GM12878 (cell line): ENCODE measurements around the gene DLG2. TPM values are rescaled to one million over a fixed set of nuclear protein-coding genes. Genes with fewer than 3 reads are reported as not detected.

ENCODE experiments used
- ATAC-seq: fragments of 200-7000 bp; cut with Tn5 transposase; 3 replicates; pipeline ENCODE4 v1.9.1; 2020; ENCODE audit warnings: mild to moderate bottlenecking, moderate library complexity
- BruUV-seq: library from RNA; stranded (reverse); fragments of 400-500 nt; replicated peaks from 2 replicates; lab custom pipeline; 2021; lab: Mats Ljungman, UMichigan
- CTCF ChIA-PET: fragments of 300-600 bp; sonication (Branson Sonifier 250); formaldehyde crosslinking; extraction: SDS; loops from one replicate; lab custom pipeline; 2021; ENCODE audit warnings: inconsistent platforms; lab: Yijun Ruan, JAX
- POLR2A ChIA-PET: fragments of 350-600 bp; formaldehyde crosslinking; extraction: SDS; loops from one replicate; lab custom pipeline; 2021; ENCODE audit warnings: inconsistent platforms; lab: Charles Lee
- RAD21 ChIA-PET: fragments of 300-600 bp; sonication (Branson Sonifier 250); formaldehyde crosslinking; loops from one replicate; lab custom pipeline; 2023; ENCODE audit warnings: antibody characterized with exemption; ENCODE audit not compliant: unreplicated experiment; lab: Charles Lee
- SMC1A ChIA-PET: fragments of 300-600 bp; sonication (Branson Sonifier 250); formaldehyde crosslinking; loops from one replicate; lab custom pipeline; 2023; ENCODE audit not compliant: unreplicated experiment, uncharacterized antibody; lab: Charles Lee
- DNase-seq: peaks from one replicate; pipeline ENCODE4 v3.0.0-alpha.2; 2011; ENCODE audit warnings: low read depth, low spot score
- FAIRE-seq: peaks from 3 replicates; lab custom pipeline; 2011; peaks lifted over from hg19 to GRCh38; lab: Jason Lieb, UNC
- H2AFZ ChIP-seq: 2 replicates; pipeline ENCODE4 v1.6.0; 2011; ENCODE audit warnings: low read depth, low read length, control low read depth; ENCODE audit not compliant: control insufficient read depth
- H3K27ac ChIP-seq: 2 replicates; pipeline ENCODE4 v1.5.1; 2011; ENCODE audit warnings: control low read depth; ENCODE audit not compliant: control insufficient read depth, insufficient read depth
- H3K27me3 ChIP-seq, 2 experiments: replicated peaks in 1 of 2; 2 replicates each; pipeline versions ENCODE4 v1.6.0 to v1.6.1; 2011; ENCODE audit warnings: low read length in 1 of 2; ENCODE audit not compliant: control insufficient read depth in 2 of 2, insufficient read depth in 2 of 2
- H3K36me3 ChIP-seq, 2 experiments: 2 replicates each; pipeline ENCODE4 v1.5.1; 2011; ENCODE audit warnings: low read length in 1 of 2; ENCODE audit not compliant: control insufficient read depth in 2 of 2, insufficient read depth in 2 of 2
- H3K4me1 ChIP-seq: 2 replicates; pipeline ENCODE4 v1.6.1; 2011; ENCODE audit warnings: mild to moderate bottlenecking, low read length, moderate library complexity, mixed read lengths; ENCODE audit not compliant: control insufficient read depth, insufficient read depth
- H3K4me2 ChIP-seq: 2 replicates; pipeline ENCODE4 v1.6.0; 2011; ENCODE audit warnings: control low read depth; ENCODE audit not compliant: control insufficient read depth, insufficient read depth
- H3K4me3 ChIP-seq: fragments of 200-600 bp; sonication (generic); 2 replicates; pipeline ENCODE4 v1.5.1; 2016
- H3K79me2 ChIP-seq: 2 replicates; pipeline ENCODE4 v1.6.0; 2011; ENCODE audit warnings: low read length; ENCODE audit not compliant: control insufficient read depth, insufficient read depth
- H3K9ac ChIP-seq: 2 replicates; pipeline ENCODE4 v1.8.0; 2011; ENCODE audit warnings: low read length, control low read depth, mixed read lengths; ENCODE audit not compliant: control insufficient read depth, insufficient read depth
- H3K9me3 ChIP-seq: replicated peaks from 3 replicates; pipeline ENCODE4 v1.5.1; 2011; ENCODE audit warnings: mild to moderate bottlenecking, low read length; ENCODE audit not compliant: control insufficient read depth, insufficient read depth
- H4K20me1 ChIP-seq: 2 replicates; pipeline ENCODE4 v1.6.0; 2011; ENCODE audit not compliant: control insufficient read depth, insufficient read depth
- BCL11A ChIP-seq: IDR thresholded peaks from 2 replicates; pipeline ENCODE4 v1.6.1; 2011; ENCODE audit warnings: low read depth, low read length
- CBX5 ChIP-seq: sonication (generic); IDR thresholded peaks from 2 replicates; pipeline ENCODE4 v1.6.1; 2016; ENCODE audit warnings: low read depth, moderate library complexity, mild to moderate bottlenecking, inconsistent platforms
- ELK1 ChIP-seq: IDR thresholded peaks from 2 replicates; pipeline ENCODE4 v1.6.1; 2012; ENCODE audit warnings: low read depth, low read length, improper control_type of control experiment
- EP300 ChIP-seq, 2 experiments: fragments of 150-350 bp in 1 of 2; IDR thresholded peaks; 2 replicates each; pipeline ENCODE4 v1.6.1; 2011 to 2012; ENCODE audit warnings: low read depth in 2 of 2, low read length in 2 of 2, borderline replicate concordance in 1 of 2, improper control_type of control experiment in 1 of 2, inconsistent platforms in 1 of 2; ENCODE audit not compliant: control insufficient read depth in 1 of 2
- ESRRA ChIP-seq: IDR thresholded peaks from 2 replicates; pipeline ENCODE4 v1.6.1; 2012; ENCODE audit warnings: mild to moderate bottlenecking, low read length, improper control_type of control experiment
- HCFC1 ChIP-seq: fragments of 150-350 bp; IDR thresholded peaks from 2 replicates; pipeline ENCODE4 v1.6.1; 2014; ENCODE audit warnings: low read length
- JUNB ChIP-seq: IDR thresholded peaks from 2 replicates; pipeline ENCODE4 v1.6.1; 2016; ENCODE audit warnings: antibody characterized with exemption, mild to moderate bottlenecking
- KDM1A ChIP-seq: fragments of 200-600 bp; sonication (generic); IDR thresholded peaks from 2 replicates; pipeline ENCODE4 v1.6.1; 2016; ENCODE audit warnings: borderline replicate concordance
- MXI1 ChIP-seq: fragments of 150-350 bp; IDR thresholded peaks from 2 replicates; pipeline ENCODE4 v1.6.1; 2011; ENCODE audit warnings: low read depth, mild to moderate bottlenecking, inconsistent platforms, low read length, improper control_type of control experiment
- MYB ChIP-seq: fragments of 150-350 bp; IDR thresholded peaks from 2 replicates; pipeline ENCODE4 v1.6.1; 2014; ENCODE audit warnings: mild to moderate bottlenecking, low read depth, low read length, borderline replicate concordance
- MYC ChIP-seq: IDR thresholded peaks from 2 replicates; pipeline ENCODE4 v1.6.1; 2011; ENCODE audit warnings: mild to moderate bottlenecking, low read length, moderate library complexity, inconsistent platforms; ENCODE audit not compliant: insufficient read depth, insufficient replicate concordance, insufficient read length, severe bottlenecking
- NR2C1 ChIP-seq: fragments of 450-650 bp; IDR thresholded peaks from 2 replicates; pipeline ENCODE4 v1.6.1; 2017; ENCODE audit warnings: antibody characterized with exemption, mild to moderate bottlenecking, moderate library complexity
- PML ChIP-seq: IDR thresholded peaks from 2 replicates; pipeline ENCODE4 v1.6.1; 2012; ENCODE audit warnings: low read length, inconsistent platforms
- RELA ChIP-seq: fragments of 450-650 bp; IDR thresholded peaks from 2 replicates; pipeline ENCODE4 v1.8.0; 2014; ENCODE audit warnings: borderline replicate concordance; ENCODE audit not compliant: partially characterized antibody
- SIX5 ChIP-seq: IDR thresholded peaks from 2 replicates; pipeline ENCODE4 v1.6.1; 2011; ENCODE audit warnings: mild to moderate bottlenecking, low read depth, low read length, moderate library complexity; ENCODE audit not compliant: severe bottlenecking
- SMAD1 ChIP-seq: fragments of 450-650 bp; IDR thresholded peaks from 2 replicates; pipeline ENCODE4 v1.6.1; 2018; ENCODE audit warnings: mild to moderate bottlenecking, low read depth; ENCODE audit not compliant: partially characterized antibody
- SP1 ChIP-seq: IDR thresholded peaks from one replicate; pipeline ENCODE4 v1.6.1; 2011; ENCODE audit warnings: low read depth, low read length
- TCF3 ChIP-seq: IDR thresholded peaks from 2 replicates; pipeline ENCODE4 v1.6.1; 2012; ENCODE audit warnings: low read depth, mild to moderate bottlenecking, low read length, borderline replicate concordance; ENCODE audit not compliant: insufficient read depth
- WRNIP1 ChIP-seq: IDR thresholded peaks from 2 replicates; pipeline ENCODE4 v1.6.1; 2011; ENCODE audit warnings: low read depth, low read length, improper control_type of control experiment, borderline replicate concordance
- ZNF622 ChIP-seq: fragments of 450-650 bp; IDR thresholded peaks from 2 replicates; pipeline ENCODE4 v1.6.1; 2017; ENCODE audit warnings: mild to moderate bottlenecking, inconsistent platforms
- ZNF687 ChIP-seq: fragments of 450-650 bp; IDR thresholded peaks from 2 replicates; pipeline ENCODE4 v1.6.1; 2017; ENCODE audit warnings: mild to moderate bottlenecking, moderate library complexity
- ZZZ3 ChIP-seq: IDR thresholded peaks from 2 replicates; pipeline ENCODE4 v1.6.1; 2011; ENCODE audit warnings: low read depth; ENCODE audit not compliant: control insufficient read depth, insufficient read length
- WGBS: methylation state at CpG from one replicate; pipeline ENCODE4 v1.1.6; 2016; ENCODE audit warnings: low lambda C conversion rate; ENCODE audit not compliant: insufficient replicate concordance, insufficient coverage; ENCODE audit errors: missing lambda C conversion rate; 5-methylcytosine and 5-hydroxymethylcytosine counted together
- in situ Hi-C: fragments of 300-500 bp; cut with MboI; formaldehyde crosslinking; loops from 9 replicates; pipeline ENCODE4 v1.14.3; 2018; ENCODE audit warnings: mixed read lengths
- intact Hi-C: fragments of 100-400 bp; cut with micrococcal nuclease; formaldehyde crosslinking; loops from one replicate; pipeline ENCODE4 v1.14.2; 2022; ENCODE audit not compliant: unreplicated experiment
- polyA plus RNA-seq, 11 experiments: library from polyadenylated mRNA; depleted of rRNA in 4 of 11; unstranded in 6 of 11; stranded (reverse) in 5 of 11; fragments of >200 nt; fragmentation: Nextera tagmentation in 4 of 11; fragmentation: Illumina TruSeq in 1 of 11; extraction: Ambion mirVana in 4 of 11; extraction: Trizol in 1 of 11; gene quantifications; 1 replicate in 1 of 11; 2 replicates in 10 of 11; pipeline versions ENCODE4 v1.2.1 to v1.2.3, GENCODE V29; 2011 to 2016; ENCODE audit warnings: inconsistent platforms in 2 of 11, missing spikeins in 2 of 11, low read depth in 1 of 11
- total RNA-seq, 4 experiments: library from RNA; depleted of rRNA in 3 of 4; stranded (reverse); fragments of >200 nt in 3 of 4; fragmentation: Illumina TruSeq in 1 of 4; extraction: Trizol in 1 of 4; gene quantifications; 2 replicates each; pipeline versions ENCODE4 v1.2.1 to v1.2.3, GENCODE V29; 2013 to 2021

Gene DLG2
- total and polyA plus RNA-seq, 10 of the 15 experiments (the other 5 are each of a cell fraction or from before 2014, with no cell fraction given) = 0.09 to 0.98 (median 0.35) TPM

- TF ChIP-seq KDM1A = no peak
- TF ChIP-seq CBX5 = no peak
- no peak for TF ChIP-seq PML
Measured at GRCh38 chr11:85431319-85431718, 195.8 kb downstream of the DLG2 start (continued).

GRCh38 chr11:85423794-85424193 is 203.3 kb downstream of the DLG2 start:
- ATAC-seq (no peak), DNase-seq (no peak), FAIRE-seq (no peak)
- Histone ChIP-seq H3K4me1 (no peaks in the 10 kb centered on the region), H2AFZ (no peak overlapping the region), H3K36me3 (no peaks in the 10 kb centered on the region), H3K79me2 (no peaks in the 10 kb centered on the region), H3K9ac (no peak overlapping the region), H3K4me3 (no peak overlapping the region), H3K27me3 (no peaks in the 10 kb centered on the region), H3K9me3 (no peaks in the 10 kb centered on the region), H3K4me2 (no peak overlapping the region), H3K27ac (no peak overlapping the region), H4K20me1 (no peaks in the 10 kb centered on the region)
- WGBS = 0% methylated on average over 3 of the region's 3 CpGs
- RAD21 ChIA-PET = no interaction called here
- intact Hi-C loops = no loop called here
- SMC1A ChIA-PET = no interaction called here
- POLR2A ChIA-PET = no interaction called here
- CTCF ChIA-PET = no interaction called here
- in situ Hi-C loops = no loop called here
- no TSS peak for BruUV-seq
- TF ChIP-seq ZZZ3 = no peak
- TF ChIP-seq RELA = no peak
- TF ChIP-seq ESRRA = no peak
- no peak for TF ChIP-seq JUNB
- TF ChIP-seq SMAD1 = no peak
- TF ChIP-seq EP300 (IDR thresholded peaks at IDR 0.05; ENCODE audit: borderline replicate concordance in 1 of 2, control insufficient read depth in 1 of 2, low read depth in 2 of 2, low read length in 2 of 2) = no peak
- no peak for TF ChIP-seq NR2C1
- no peak for TF ChIP-seq TCF3
- TF ChIP-seq SP1 = no peak
- TF ChIP-seq SIX5 = no peak
- no peak for TF ChIP-seq MXI1
- no peak for TF ChIP-seq ZNF622
- TF ChIP-seq ELK1 = no peak
- no peak for TF ChIP-seq BCL11A
- TF ChIP-seq ZNF687 = no peak
- no peak for TF ChIP-seq HCFC1
- TF ChIP-seq WRNIP1 = no peak
- no peak for TF ChIP-seq MYB
- no peak for TF ChIP-seq MYC
